ENCODE measurements around the gene SRRT.
A peak's percentile ranks its signal among the peaks of the same experiment; 100 is the strongest.

Gene SRRT

GRCh38 chr7:100874577-100875355, at the start of gene SRRT:
SRRT (plus strand) TSS chr7:100875103; CDS start chr7:100875591, 488 bp downstream.
- TF ChIP-seq EZH2phosphoT487 (IDR thresholded peaks at IDR 0.05; ENCODE audit: borderline replicate concordance): no peak
- no peak for TF ChIP-seq CTCF (conservative IDR thresholded peaks at IDR 0.05; ENCODE audit: low read length)

GRCh38 chr7:100825215-100825671, 49.7 kb upstream of the SRRT start:
- H3K4me1 ChIP-seq (ENCODE audit: insufficient read depth, low read length, poor library complexity, severe bottlenecking): peaks cover 9% of the 10 kb centered on the region
- no peaks in the 10 kb centered on the region for H4K20me1 ChIP-seq (ENCODE audit: insufficient read depth, low read length, poor library complexity, severe bottlenecking)
- no peaks in the 10 kb centered on the region for H3K36me3 ChIP-seq (ENCODE audit: insufficient read depth, low read length)
- no peak overlapping the region for H3K4me2 ChIP-seq (ENCODE audit: low read depth, low read length, poor library complexity, severe bottlenecking)
- no peaks in the 10 kb centered on the region for H3F3A ChIP-seq (ENCODE audit: low read depth)
- H3K79me2 ChIP-seq (ENCODE audit: insufficient read depth, low read length): no peaks in the 10 kb centered on the region
- no peaks in the 10 kb centered on the region for H3K9me3 ChIP-seq (ENCODE audit: insufficient read depth, low read depth, low read length)
- no peak for TF ChIP-seq EZH2phosphoT487 (IDR thresholded peaks at IDR 0.05; ENCODE audit: borderline replicate concordance)
- no peak for TF ChIP-seq CTCF (conservative IDR thresholded peaks at IDR 0.05; ENCODE audit: low read length)
- no peak overlapping the region for H3K4me3 ChIP-seq (ENCODE audit: low read length, poor library complexity, severe bottlenecking)
- H3K9ac ChIP-seq (ENCODE audit: low read depth, low read length, poor library complexity, severe bottlenecking): no peak overlapping the region
- H3K9me2 ChIP-seq (replicated peaks; ENCODE audit: low read depth, low read length): no peaks in the 10 kb centered on the region
- peaks cover 8% of the 10 kb centered on the region for H3K27me3 ChIP-seq (ENCODE audit: insufficient read depth, low read length, poor library complexity, severe bottlenecking)
- H2AFZ ChIP-seq (ENCODE audit: low read length): no peak overlapping the region

More at GRCh38 chr7:100874577-100875355, at the start of gene SRRT:
- peak within 1 kb of the TSS; percentile 100 for H3K4me3 ChIP-seq (ENCODE audit: low read length, poor library complexity, severe bottlenecking)
- peaks cover 6% of the 10 kb centered on the region for H3K27me3 ChIP-seq (ENCODE audit: insufficient read depth, low read length, poor library complexity, severe bottlenecking)
- H2AFZ ChIP-seq (ENCODE audit: low read length): peak within 1 kb of the TSS; percentile 77
- peaks cover 44% of the 10 kb centered on the region for H4K20me1 ChIP-seq (ENCODE audit: insufficient read depth, low read length, poor library complexity, severe bottlenecking)
- peak within 1 kb of the TSS; percentile 96 for H3K9ac ChIP-seq (ENCODE audit: low read depth, low read length, poor library complexity, severe bottlenecking)
- H3K9me2 ChIP-seq (replicated peaks; ENCODE audit: low read depth, low read length): no peaks in the 10 kb centered on the region
- peaks cover 55% of the 10 kb centered on the region for H3K79me2 ChIP-seq (ENCODE audit: insufficient read depth, low read length)
- H3K4me1 ChIP-seq (ENCODE audit: insufficient read depth, low read length, poor library complexity, severe bottlenecking): peaks cover 38% of the 10 kb centered on the region
- no peaks in the 10 kb centered on the region for H3K9me3 ChIP-seq (ENCODE audit: insufficient read depth, low read depth, low read length)
- no peaks in the 10 kb centered on the region for H3F3A ChIP-seq (ENCODE audit: low read depth)
- peak within 1 kb of the TSS; percentile 94 for H3K4me2 ChIP-seq (ENCODE audit: low read depth, low read length, poor library complexity, severe bottlenecking)
- peaks cover 17% of the 10 kb centered on the region; the same call in 1 of the 2 replicates for H3K36me3 ChIP-seq (ENCODE audit: insufficient read depth, low read length)

DNA sequence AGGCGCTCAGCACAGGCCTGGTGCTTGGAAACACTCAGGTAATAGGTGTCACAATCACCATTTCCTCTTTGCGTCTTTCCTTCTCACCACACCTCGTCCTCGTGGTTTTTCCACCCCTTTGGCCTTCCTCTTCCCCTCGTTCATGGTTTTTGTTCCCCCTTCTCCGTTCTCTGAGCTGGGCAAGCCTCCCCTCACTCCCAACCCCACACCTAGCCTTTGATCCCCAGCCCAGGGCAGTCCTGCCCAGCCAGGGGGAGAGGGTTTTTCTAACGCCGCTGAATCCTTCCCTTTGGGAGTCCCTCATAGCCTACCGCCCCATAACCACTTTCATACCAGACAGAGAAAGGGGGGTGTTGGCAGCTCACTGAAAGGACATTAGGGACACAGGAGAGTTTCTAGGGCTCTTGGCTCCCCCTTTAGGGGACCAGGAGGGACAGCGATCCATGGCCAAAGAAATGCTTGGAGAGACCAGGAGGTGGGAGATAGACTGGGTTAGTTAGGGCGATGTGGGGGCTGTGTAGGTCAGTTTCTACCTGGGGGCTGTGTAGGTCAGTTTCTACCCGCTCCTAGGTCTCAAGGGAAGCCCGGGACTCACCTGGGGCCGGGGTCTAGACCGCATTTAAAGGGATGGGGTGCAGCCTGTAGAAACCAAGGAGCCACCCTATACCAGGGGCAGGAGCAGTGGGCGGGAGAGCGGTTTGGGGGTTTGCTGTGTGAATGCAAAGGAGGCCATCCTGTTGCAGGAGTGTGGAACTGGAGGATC, 49.0 kb upstream of the SRRT start:
- H2AFZ ChIP-seq (ENCODE audit: low read length): no peak overlapping the region
- no peak overlapping the region for H3K9ac ChIP-seq (ENCODE audit: low read depth, low read length, poor library complexity, severe bottlenecking)
- no peak overlapping the region for H3K4me3 ChIP-seq (ENCODE audit: low read length, poor library complexity, severe bottlenecking)
- no peaks in the 10 kb centered on the region for H4K20me1 ChIP-seq (ENCODE audit: insufficient read depth, low read length, poor library complexity, severe bottlenecking)
- H3F3A ChIP-seq (ENCODE audit: low read depth): no peaks in the 10 kb centered on the region
- peaks cover 8% of the 10 kb centered on the region for H3K27me3 ChIP-seq (ENCODE audit: insufficient read depth, low read length, poor library complexity, severe bottlenecking)
- TF ChIP-seq EZH2phosphoT487 (IDR thresholded peaks at IDR 0.05; ENCODE audit: borderline replicate concordance): no peak
- TF ChIP-seq CTCF (conservative IDR thresholded peaks at IDR 0.05; ENCODE audit: low read length): peak; percentile 44
- H3K36me3 ChIP-seq (ENCODE audit: insufficient read depth, low read length): no peaks in the 10 kb centered on the region
- no peak overlapping the region for H3K4me2 ChIP-seq (ENCODE audit: low read depth, low read length, poor library complexity, severe bottlenecking)
- H3K4me1 ChIP-seq (ENCODE audit: insufficient read depth, low read length, poor library complexity, severe bottlenecking): peaks cover 9% of the 10 kb centered on the region
- H3K79me2 ChIP-seq (ENCODE audit: insufficient read depth, low read length): no peaks in the 10 kb centered on the region
- no peaks in the 10 kb centered on the region for H3K9me3 ChIP-seq (ENCODE audit: insufficient read depth, low read depth, low read length)
- no peaks in the 10 kb centered on the region for H3K9me2 ChIP-seq (replicated peaks; ENCODE audit: low read depth, low read length)

Data from Loucy (cell line).